A673 (cell line): ENCODE data around the gene PCSK6.

Experiments
- EZH2 ChIP-seq: fragments of 200-600 bp; sonication (generic); IDR thresholded peaks from 2 replicates; pipeline ENCODE4 v1.6.1; 2017; ENCODE audit warnings: borderline replicate concordance, low read depth, mild to moderate bottlenecking, mixed read lengths, antibody characterized with exemption, low read length; ENCODE audit not compliant: poor library complexity, severe bottlenecking
- TF ChIP-seq, protein P1 (sequence below): fragments of 300-800, 200-600 bp; sonication (generic); conservative IDR thresholded peaks from 2 replicates; pipeline ENCODE4 v1.5.1; 2017; ENCODE audit warnings: low read depth, mild to moderate bottlenecking, antibody characterized with exemption, low read length, moderate library complexity, mixed read lengths

DNA sequence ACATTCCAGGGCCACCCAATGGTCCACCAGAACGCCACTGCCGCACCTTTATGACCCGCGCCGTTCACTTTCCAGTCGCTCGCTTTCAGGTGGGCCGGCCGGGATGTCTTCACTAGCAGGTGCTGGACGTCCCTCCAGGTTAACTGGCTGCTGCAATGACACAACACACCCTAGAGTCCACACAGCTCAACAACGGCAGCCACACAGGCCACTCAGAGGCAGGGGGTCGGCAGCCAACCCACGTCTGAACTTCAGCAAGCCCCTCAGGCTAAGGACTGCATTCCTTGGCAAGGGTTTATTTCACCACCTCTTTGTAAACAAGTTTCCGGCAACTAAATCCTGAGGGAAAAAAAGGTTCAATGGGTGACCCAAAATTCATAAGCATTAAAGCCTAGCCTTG is 105.2 kb downstream of the PCSK6 start:
- TF ChIP-seq, protein P1, sequence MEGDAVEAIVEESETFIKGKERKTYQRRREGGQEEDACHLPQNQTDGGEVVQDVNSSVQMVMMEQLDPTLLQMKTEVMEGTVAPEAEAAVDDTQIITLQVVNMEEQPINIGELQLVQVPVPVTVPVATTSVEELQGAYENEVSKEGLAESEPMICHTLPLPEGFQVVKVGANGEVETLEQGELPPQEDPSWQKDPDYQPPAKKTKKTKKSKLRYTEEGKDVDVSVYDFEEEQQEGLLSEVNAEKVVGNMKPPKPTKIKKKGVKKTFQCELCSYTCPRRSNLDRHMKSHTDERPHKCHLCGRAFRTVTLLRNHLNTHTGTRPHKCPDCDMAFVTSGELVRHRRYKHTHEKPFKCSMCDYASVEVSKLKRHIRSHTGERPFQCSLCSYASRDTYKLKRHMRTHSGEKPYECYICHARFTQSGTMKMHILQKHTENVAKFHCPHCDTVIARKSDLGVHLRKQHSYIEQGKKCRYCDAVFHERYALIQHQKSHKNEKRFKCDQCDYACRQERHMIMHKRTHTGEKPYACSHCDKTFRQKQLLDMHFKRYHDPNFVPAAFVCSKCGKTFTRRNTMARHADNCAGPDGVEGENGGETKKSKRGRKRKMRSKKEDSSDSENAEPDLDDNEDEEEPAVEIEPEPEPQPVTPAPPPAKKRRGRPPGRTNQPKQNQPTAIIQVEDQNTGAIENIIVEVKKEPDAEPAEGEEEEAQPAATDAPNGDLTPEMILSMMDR, result no peak
- TF ChIP-seq EZH2, result no peak
